ENCODE measurements around the gene H2AZ1.

H2AZ1 gene

DNA sequence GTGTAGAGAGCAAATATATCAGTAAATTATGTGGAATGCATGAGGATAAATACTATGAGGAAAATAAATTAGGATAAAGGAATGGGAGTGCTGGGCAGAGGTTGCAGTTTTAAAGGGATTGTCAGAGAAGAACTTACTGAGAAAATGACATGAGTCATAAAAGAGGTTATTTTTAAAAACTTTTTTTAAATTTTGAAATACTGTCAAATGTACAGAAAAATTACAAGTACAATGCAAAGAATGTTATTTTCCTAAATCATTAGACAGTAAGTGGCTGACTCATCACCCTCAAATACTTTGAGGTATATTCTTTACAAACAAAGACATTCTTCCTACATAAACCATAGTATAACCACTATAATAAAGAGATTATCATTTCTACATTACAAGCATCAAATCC is 29.8 kb upstream of the H2AZ1 start:
- TF ChIP-seq, protein P1, sequence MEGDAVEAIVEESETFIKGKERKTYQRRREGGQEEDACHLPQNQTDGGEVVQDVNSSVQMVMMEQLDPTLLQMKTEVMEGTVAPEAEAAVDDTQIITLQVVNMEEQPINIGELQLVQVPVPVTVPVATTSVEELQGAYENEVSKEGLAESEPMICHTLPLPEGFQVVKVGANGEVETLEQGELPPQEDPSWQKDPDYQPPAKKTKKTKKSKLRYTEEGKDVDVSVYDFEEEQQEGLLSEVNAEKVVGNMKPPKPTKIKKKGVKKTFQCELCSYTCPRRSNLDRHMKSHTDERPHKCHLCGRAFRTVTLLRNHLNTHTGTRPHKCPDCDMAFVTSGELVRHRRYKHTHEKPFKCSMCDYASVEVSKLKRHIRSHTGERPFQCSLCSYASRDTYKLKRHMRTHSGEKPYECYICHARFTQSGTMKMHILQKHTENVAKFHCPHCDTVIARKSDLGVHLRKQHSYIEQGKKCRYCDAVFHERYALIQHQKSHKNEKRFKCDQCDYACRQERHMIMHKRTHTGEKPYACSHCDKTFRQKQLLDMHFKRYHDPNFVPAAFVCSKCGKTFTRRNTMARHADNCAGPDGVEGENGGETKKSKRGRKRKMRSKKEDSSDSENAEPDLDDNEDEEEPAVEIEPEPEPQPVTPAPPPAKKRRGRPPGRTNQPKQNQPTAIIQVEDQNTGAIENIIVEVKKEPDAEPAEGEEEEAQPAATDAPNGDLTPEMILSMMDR (IDR thresholded peaks at IDR 0.05; ENCODE audit: extremely low read depth, insufficient read depth, missing control alignments): no peak
- in situ Hi-C loops (cut with MboI; ENCODE audit: low pct_unique_long_range_greater_than_20kb, low sequenced_read_pairs, unreplicated experiment): no loop called here
- no peak for DNase-seq (ENCODE audit: low spot score)

DNA sequence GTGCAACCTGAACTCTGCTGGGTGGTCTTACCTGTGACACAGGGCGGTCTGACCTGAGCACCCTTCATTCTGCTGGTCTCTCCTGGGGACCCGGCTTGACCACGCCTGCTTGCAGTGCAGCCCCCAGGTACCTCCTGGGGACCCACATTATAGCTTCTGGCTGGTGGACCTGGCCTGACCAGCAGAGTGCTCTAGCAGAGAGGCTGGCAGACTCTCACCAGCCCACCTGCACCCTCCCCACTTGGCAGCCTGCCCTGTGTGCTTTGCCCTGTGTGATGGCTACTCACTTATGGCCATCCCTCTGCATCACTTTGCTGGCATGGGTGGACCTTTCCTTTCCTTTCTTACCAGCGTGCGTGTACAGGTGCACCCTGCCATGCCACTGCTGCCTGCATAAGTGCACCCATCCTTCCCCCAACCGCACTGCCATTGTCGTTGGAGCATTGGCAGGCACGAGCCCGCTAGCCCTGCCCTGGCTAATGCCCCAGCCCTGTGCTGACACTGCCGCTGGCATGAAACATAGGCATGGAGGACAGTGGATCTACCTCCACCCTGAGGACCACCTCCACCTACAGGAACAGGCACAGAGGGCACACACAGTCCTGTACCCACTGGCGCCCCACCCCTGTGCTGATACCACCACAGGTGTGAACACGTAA is 21.5 kb upstream of the H2AZ1 start:
- TF ChIP-seq, protein P1 (IDR thresholded peaks at IDR 0.05; ENCODE audit: extremely low read depth, insufficient read depth, missing control alignments): no peak
- DNase-seq (ENCODE audit: low spot score): no peak
- in situ Hi-C loops (cut with MboI; ENCODE audit: low pct_unique_long_range_greater_than_20kb, low sequenced_read_pairs, unreplicated experiment): no loop called here

DNA sequence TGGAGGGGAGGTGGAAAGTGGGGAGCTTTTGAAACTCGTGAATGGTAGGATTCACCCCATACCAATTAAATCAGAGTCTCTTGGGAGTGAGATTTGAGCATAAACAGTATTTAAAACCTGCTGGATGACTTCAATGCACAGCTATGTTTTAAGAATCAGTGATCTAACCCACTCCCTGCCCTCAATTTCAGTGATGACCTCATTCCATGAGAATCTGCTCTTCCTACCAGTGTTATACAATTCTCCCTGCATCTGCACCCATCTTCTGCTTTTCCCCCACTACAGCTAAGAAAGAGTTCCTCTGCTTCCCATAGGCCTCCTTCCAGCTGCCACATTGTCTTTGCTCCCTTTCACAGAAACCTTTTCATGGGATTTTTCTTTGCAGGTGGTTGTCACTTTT is 18.3 kb upstream of the H2AZ1 start:
- in situ Hi-C loops (cut with MboI; ENCODE audit: low pct_unique_long_range_greater_than_20kb, low sequenced_read_pairs, unreplicated experiment): no loop called here
- TF ChIP-seq, protein P1 (IDR thresholded peaks at IDR 0.05; ENCODE audit: extremely low read depth, insufficient read depth, missing control alignments): no peak
- DNase-seq (ENCODE audit: low spot score): no peak

DNA sequence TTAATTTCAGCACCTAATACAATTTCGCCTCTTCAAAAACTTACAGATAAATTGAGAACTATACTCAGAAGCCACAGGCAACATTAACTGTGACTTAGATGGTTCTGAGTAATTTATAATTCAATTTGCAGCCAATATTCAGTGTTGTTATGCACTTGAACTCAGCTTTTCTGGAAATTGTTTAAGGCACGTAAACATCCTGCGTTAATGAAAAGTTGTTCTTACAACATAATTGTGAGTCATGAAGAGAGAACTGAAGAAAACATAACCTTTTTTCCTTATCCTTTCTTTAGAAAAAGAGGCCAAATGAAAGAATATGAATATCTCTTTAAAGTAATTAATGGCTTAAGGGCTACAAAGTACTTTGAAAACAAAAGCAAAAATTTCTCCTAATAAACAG is 16.6 kb upstream of the H2AZ1 start:
- no peak for DNase-seq (ENCODE audit: low spot score)
- in situ Hi-C loops (cut with MboI; ENCODE audit: low pct_unique_long_range_greater_than_20kb, low sequenced_read_pairs, unreplicated experiment): no loop called here
- TF ChIP-seq, protein P1 (IDR thresholded peaks at IDR 0.05; ENCODE audit: extremely low read depth, insufficient read depth, missing control alignments): no peak

DNA sequence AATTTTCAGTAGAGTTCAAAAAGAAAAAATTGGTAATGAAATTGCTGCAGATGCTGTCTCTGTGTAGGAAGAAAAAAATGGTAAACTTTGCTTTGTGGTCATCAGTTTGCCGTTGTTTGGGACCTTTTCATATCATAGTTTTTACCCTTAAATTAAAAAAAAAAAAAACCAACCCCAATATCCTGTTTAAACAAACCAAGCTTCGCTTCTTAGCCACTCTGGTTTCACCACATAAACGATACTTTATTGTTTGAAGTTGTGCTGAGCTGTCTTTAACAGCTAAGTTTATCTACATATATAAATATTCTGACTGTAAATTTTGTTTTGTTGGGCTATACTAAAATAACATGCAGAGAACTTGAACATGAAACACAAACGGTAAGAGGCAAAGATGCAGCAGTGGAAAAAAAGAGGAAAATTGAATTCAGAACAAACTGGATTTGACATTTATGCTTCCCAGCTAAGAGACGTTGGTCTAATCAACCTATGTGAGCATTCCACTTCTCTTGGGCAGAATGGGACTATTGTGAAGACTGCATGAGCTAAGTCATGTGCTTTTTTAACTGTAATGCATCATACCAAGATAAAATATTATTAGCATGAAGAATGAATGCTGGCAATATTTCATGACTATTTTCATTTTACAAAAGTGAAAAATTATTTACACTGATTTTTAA is 15.7 kb upstream of the H2AZ1 start:
- no peak for DNase-seq (ENCODE audit: low spot score)
- TF ChIP-seq, protein P1 (IDR thresholded peaks at IDR 0.05; ENCODE audit: extremely low read depth, insufficient read depth, missing control alignments): no peak
- in situ Hi-C loops (cut with MboI; ENCODE audit: low pct_unique_long_range_greater_than_20kb, low sequenced_read_pairs, unreplicated experiment): no loop called here

DNA sequence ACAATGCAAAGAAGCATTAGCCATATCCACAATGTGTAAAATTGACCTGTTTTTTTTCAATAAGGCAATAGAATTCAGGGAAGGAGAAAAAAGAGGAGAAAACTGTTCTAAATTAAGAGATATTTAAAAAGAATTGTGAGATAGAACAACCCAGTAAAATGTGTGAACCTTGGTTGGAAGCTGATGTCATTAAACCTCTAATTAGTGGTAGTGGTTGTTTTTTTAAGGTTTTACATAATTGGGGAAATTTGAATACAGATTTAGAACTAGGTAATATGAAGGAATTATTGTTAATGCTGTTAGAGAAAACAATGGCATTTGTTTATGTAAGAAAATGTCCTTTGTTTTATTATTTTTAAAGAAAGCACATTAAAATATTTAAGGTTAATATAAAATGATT is 15.1 kb upstream of the H2AZ1 start:
- in situ Hi-C loops (cut with MboI; ENCODE audit: low pct_unique_long_range_greater_than_20kb, low sequenced_read_pairs, unreplicated experiment): no loop called here
- TF ChIP-seq, protein P1 (IDR thresholded peaks at IDR 0.05; ENCODE audit: extremely low read depth, insufficient read depth, missing control alignments): no peak
- DNase-seq (ENCODE audit: low spot score): no peak

Data from GM13977 (cell line).